H4 (cell line): Measurements from ENCODE around the gene CTPS1. TPM values are rescaled to one million over a fixed set of nuclear protein-coding genes. Genes with fewer than 3 reads are reported as not detected.

Experiments used
- DNase-seq: peaks from one replicate; pipeline ENCODE4 v3.0.0-alpha.2; 2015; ENCODE audit warnings: low spot score
- total RNA-seq: library from RNA; depleted of rRNA; stranded (reverse); fragments of >200 nt; shearing (Covaris generic); gene quantifications from 2 replicates; pipeline ENCODE4 v1.2.3, GENCODE V29; 2014

Gene CTPS1
- total RNA-seq, 1 experiment from 2014 or later = 38.7 TPM

- no peak for DNase-seq
Observed at GRCh38 chr1:40969445-40969844, 10.1 kb upstream of the CTPS1 start.

GRCh38 chr1:40971966-40972365 is 7.5 kb upstream of the CTPS1 start:
- DNase-seq = no peak

- DNase-seq = no peak
Observed at GRCh38 chr1:40973912-40974311, 5.6 kb upstream of the CTPS1 start.

DNA sequence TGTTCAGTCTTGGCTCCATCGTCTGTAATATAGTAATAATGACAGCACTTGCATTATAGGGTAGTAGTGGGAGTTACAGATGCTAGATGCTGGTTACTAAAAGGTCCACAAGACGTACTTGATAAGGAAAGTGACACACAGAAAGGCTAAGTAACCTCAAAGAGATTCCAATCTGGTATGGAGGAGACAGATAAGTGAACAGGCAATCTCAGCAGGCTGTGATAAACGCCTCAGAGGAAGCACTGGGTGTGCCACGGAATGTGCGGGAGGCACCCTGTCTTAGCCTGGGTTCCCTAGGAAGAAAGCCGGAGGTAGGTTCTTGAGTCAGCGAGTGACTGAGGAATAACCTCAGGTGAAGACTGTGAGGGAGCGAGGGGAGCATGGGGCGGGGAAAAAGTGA is 4.6 kb upstream of the CTPS1 start:
- DNase-seq = no peak

DNA sequence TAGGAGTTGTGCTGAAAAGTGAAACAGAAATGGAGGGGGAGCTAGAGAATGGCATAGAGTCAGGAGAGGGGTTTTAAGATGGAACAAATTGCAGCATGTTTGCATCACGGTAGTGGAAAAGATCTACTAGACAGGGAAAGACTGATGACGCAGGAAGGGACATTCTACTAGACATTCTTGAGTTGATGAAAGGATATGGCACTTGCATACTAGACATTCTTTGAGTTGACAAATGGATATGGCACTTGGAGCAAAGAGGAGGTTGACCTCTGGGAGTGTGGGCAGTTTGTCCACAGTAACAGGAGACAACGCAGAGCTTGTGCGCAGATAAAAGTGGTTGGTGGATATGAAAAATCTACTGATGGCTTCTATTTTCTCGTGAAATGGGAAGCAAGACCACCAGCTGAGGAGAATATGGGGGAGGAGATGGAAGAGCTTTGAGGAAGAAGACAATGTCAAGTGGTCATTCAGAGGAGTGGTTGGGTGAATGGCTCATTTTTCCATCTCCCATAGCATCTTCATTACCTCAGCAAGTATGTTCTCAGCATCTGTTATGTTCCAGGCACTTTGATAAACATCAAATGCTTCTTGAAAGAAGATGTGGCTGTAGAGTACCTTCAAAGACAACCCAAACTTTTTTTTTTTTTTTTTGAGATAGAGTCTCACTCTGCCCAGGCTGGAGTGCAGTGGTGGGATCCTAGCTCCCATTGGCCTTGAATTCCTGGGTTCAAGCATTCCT is 2.4 kb upstream of the CTPS1 start:
- DNase-seq = no peak

GRCh38 chr1:40977716-40978115 is 1.8 kb upstream of the CTPS1 start:
- no peak for DNase-seq

- no peak for DNase-seq
Observed at GRCh38 chr1:40978886-40979240, 633 bp upstream of the CTPS1 start.

DNA sequence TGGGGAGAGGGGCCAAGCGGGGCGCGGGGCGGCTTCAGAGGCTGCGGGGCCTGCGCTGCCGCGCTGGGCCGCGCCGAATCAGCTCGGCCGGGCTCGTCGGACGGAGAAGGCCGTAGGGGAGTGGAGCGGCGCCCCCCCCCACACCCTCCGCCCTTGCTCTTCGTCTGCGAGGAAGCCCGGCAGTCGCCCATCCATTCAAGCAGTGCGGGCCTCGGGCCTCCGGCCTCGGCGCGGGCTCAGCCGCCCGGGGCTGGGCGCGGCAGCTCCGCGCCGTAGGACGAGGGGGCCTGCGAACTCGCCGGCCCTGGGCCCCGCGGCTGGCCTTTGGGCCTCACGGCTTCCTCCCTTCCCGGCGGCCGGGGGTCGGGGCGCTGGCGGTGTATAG is 564 bp downstream of the CTPS1 start:
- DNase-seq = no peak

DNA sequence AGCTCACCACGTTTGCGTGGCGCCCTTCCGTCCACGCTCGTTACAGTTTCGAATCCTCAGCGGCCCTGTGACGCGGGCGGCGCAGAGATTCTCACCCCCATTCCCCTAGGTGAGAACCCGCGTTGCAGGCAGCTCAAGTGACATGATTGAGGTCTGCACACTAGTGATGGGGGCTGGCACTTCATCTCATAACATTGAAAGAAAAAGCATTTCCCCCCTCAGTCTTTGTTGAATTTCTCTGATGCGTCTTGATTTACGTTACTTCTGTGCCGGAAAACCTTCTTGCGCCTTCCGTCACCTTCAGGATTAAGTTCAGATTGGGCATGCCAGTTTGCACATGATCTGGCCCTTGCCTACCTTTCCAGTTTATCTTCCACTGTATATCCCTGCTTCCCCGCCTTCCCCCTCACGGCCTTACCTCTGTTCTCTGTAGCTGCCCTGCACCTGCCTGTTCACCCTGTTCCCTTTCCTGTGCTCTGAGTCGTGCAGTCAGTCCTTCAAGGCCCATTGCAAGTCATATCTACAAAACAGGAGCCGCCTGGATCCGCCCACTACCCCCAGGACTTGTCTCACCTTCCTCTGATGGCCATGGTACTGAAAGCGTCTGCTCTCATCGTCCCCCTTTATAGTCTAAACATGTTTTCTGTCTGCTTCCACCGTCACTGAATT is 1.1 kb downstream of the CTPS1 start:
- DNase-seq = peak; percentile 26

DNA sequence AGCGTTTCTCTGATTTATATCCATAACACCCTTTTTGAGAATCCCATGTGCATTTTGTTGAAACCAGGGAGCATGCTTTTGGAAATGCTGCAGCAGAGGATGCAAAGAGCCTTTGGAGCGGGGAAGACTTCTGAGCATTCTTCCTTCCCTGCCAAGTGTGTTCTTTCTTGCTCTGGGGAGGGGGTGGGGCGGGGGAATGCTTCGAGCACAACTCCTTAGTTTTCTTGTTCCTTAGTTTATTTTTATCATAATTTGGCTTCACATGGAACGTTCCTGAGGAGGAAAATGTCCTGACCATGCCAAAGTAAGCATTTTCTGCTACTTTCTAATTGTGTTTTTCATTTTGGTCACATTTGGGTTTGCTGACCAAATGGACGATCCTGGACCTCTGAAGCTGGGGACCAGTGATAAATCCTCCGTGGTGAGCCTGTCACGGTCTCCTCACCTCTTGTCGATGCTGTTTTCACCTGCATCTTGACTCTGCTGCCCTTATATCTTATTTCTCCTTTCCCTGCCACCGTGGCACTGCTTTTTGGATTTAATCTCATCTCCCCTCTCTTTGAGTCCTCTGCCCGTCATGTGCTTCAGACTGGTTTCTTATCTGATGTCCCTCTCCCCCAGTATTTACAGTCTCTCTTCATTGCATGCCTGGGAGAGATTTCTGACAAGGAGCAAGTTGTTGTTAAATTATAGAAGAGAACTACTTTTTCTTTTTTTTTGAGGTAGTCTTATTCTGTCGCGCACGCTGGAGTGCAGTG is 2.4 kb downstream of the CTPS1 start:
- DNase-seq = no peak

DNA sequence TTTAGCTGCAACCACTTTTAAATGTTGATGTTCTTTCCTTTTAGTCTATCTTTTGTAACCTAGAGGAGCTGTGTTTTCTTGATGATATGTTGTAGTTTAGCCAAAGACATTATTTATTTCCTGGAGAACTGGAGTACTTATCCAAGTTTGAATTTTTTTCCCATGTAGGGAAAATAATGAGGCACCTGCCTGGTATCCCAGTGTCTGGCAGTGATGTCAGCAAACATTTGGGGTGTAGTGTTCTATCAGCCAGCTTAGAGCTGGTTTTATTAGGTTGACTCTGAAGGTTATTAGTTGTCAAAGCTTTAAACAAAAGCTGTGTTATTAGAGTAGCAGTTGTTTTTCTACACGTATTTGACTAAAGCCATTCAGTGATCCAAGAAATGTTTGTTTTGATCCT is 3.2 kb downstream of the CTPS1 start:
- no peak for DNase-seq

GRCh38 chr1:40983286-40983685 is 3.8 kb downstream of the CTPS1 start:
- no peak for DNase-seq

GRCh38 chr1:40984066-40984465 is 4.6 kb downstream of the CTPS1 start:
- no peak for DNase-seq

- no peak for DNase-seq
Observed at GRCh38 chr1:40984531-40984930, 5.0 kb downstream of the CTPS1 start.

- DNase-seq = no peak
Observed at GRCh38 chr1:40985161-40985560, 5.7 kb downstream of the CTPS1 start.

DNA sequence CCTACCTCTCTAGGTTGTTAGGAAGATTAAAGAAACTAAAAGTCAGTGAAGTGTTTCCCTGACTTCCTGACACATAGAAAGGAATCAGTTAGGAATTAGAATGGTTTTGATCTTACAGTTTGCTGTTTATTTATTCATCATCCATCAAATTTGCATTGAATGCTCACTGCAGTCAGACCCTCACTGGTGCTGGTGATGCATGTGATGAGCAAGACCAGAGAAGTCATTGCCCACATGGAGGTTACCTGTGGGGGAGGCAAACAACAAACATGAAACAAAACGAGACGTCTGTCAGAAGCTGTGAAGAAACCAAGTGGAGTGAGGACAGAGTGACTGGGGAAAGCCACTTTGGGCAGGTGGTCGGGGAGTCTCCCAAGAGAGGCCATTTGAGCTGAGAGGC is 6.4 kb downstream of the CTPS1 start:
- no peak for DNase-seq

- DNase-seq = no peak
Observed at GRCh38 chr1:40986328-40986783, 6.9 kb downstream of the CTPS1 start.

DNA sequence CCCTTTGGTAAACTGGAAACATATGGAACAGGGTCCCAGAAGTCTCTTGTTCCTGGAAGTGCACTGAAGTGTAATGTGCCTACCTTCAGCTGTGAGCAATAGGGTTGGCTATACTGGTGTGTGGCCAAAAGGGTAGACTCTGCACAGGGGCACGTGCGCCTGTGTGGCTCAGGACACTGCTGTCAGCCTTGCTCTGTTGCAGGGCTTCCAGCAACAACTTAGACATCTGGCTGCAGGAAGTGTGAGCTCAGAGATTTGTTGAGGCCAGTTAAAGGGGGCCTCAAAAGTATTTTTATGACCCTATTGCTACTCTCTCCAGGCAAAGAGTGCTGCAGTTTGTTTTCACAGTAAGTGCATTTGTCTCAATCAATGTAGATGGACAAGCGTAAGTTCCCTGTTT is 7.5 kb downstream of the CTPS1 start:
- no peak for DNase-seq

DNA sequence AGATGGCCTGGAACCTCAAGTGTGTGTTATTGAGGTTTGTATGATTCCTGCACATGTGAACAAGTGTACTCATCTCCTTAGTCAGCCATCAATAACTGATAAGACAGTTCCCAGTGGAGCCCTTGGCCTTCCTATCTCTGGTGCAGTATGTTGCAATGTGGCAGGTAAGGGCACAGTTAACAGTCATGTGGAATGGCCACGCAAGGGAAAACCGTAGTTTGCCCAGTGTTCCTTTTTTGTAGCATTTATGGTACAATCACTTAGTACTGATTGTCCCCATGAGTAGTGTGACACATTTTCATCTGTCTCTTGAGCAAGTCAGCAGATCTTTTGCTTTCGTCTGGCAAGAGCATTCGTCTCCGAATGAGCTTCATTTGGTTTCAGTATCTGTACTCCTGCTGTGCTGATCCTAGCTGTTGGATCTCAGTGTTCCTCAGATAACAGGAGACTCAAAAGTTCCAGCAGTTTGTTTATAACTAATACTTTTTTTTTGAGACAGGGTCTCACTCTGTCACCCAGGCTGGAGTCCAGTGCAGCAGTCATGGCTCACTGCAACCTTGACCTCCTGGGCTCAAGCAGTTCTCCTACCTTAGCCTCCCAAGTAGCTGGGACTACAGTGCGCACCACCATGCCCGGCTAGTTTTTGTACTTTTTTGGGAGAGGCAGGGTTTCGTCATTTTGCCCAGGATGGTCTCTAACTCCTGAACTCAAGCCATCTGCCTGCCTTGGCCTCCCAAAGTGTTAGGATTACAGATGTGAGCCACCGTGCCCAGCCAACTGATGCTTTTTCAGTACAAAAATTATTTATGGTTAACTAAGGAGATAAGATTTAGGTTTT is 8.2 kb downstream of the CTPS1 start:
- no peak for DNase-seq

DNA sequence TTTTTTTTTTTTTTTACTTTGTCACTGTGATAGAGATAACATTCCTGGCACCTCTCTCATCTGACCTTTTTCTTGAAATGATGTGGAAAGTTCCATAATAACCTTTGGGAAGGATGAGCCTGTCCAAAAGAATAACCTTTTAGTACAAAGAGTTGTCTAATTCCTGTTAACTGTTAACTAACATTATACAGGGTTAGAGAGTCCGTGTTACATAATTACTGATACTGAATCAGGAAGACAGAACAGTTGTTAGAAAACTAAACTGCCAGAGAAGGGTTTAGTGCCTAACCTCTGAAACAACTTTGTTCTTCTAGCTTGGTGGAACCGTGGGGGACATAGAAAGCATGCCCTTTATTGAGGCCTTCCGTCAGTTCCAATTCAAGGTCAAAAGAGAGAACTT is 8.8 kb downstream of the CTPS1 start:
- DNase-seq = no peak

DNA sequence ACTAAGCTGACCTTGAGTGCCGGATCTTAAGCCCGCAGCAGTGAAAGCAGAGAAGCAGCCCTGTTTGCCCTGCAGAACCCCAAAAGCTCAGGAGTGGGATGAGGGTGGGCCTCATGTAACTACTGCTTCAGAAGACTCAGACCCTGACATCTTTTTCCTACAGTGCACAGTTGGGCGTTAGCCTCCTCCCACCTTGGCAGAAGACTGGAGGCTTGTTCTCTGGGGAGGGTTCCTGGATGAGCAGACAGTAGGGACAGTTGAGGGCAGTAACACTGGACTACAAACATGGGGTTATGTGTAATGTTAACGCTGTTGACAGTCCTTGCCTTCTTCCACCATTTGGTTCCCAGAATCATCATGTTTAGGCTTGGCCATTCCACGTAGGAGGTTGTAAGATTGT is 9.6 kb downstream of the CTPS1 start:
- DNase-seq = no peak

GRCh38 chr1:40997096-40997495 is 17.6 kb downstream of the CTPS1 start:
- DNase-seq = no peak
